GM18907 (cell line): Measurements from ENCODE around the gene ZNF692.
"Not testable (repeated sequence)": the region's sequence is repeated elsewhere in the genome, so short reads cannot be mapped to it uniquely, and the experiment has no call there.

Source experiments
- ATAC-seq: cut with Tn5 transposase; IDR thresholded peaks from one replicate; pipeline ENCODE4 v1.9.1; 2021; ENCODE audit warnings: mild to moderate bottlenecking, moderate library complexity; ENCODE audit not compliant: unreplicated experiment

ZNF692 gene

GRCh38 chr1:248811514-248812490, 47.1 kb downstream of the ZNF692 start:
- ATAC-seq = no peak

- ATAC-seq = no peak
Measured at GRCh38 chr1:248810727-248811513, 48.0 kb downstream of the ZNF692 start.

GRCh38 chr1:248810000-248810726, 48.7 kb downstream of the ZNF692 start:
- ATAC-seq = no peak

GRCh38 chr1:248808876-248809275, 50.0 kb downstream of the ZNF692 start:
- no peak for ATAC-seq

- peak; percentile 60 for ATAC-seq
Measured at GRCh38 chr1:248807067-248807737, 51.7 kb downstream of the ZNF692 start.

GRCh38 chr1:248805876-248806275, 53.0 kb downstream of the ZNF692 start:
- ATAC-seq = no peak

- ATAC-seq = peak; percentile 92
Measured at GRCh38 chr1:248804771-248805681, 53.9 kb downstream of the ZNF692 start.

GRCh38 chr1:248803501-248803900, 55.4 kb downstream of the ZNF692 start:
- not testable (repeated sequence) for ATAC-seq

GRCh38 chr1:248802454-248802853, 56.4 kb downstream of the ZNF692 start:
- ATAC-seq = no peak

GRCh38 chr1:248800459-248800858, 58.4 kb downstream of the ZNF692 start:
- no peak for ATAC-seq
